A549 (cell line): ENCODE results near the gene SLIT3.

ENCODE experiments used
- BHLHE40 ChIP-seq: IDR thresholded peaks from 2 replicates; pipeline ENCODE4 v1.6.1; 2012; ENCODE audit warnings: low read depth, low read length, inconsistent platforms
- CTCF ChIP-seq: fragments of >200 bp; sonication (Bioruptor Twin); formaldehyde crosslinking; IDR thresholded peaks from 3 replicates; pipeline ENCODE4 v1.5.1; 2016
- ELK1 ChIP-seq: fragments of 150-350 bp; IDR thresholded peaks from 2 replicates; pipeline ENCODE4 v1.6.1; 2014; ENCODE audit warnings: low read depth, mild to moderate bottlenecking, low read length
- ESRRA ChIP-seq: fragments of 150-350 bp; IDR thresholded peaks from 2 replicates; pipeline ENCODE4 v1.6.1; 2014; ENCODE audit warnings: mild to moderate bottlenecking, low read length, borderline replicate concordance
- FOXS1 ChIP-seq: fragments of 250-450 bp; sonication (Bioruptor Pico); IDR thresholded peaks from 2 replicates; pipeline ENCODE4 v1.5.0; 2020; ENCODE audit warnings: mild to moderate bottlenecking, moderate library complexity
- POLR2A ChIP-seq: IDR thresholded peaks from 2 replicates; pipeline ENCODE4 v1.6.1; 2012; ENCODE audit warnings: mild to moderate bottlenecking, low read length

DNA sequence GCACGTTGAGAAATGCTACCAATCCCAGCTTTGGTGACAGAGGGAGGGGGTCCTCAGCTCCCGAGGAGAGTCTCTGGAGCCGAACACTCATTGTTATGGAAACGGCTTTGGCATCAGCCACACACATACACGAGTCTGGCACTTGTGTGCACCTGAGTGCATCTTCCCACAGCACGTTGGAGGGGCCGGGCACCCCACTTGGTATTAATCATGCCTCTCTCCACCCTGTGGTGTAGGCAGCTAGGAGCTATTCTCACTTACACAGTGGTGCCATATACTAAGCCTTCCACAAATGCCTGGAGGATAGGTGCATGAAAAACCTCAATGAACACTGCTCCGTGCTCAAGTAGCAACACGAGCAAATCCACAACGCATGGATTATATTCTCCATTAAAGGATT is 587.9 kb downstream of the SLIT3 start:
- TF ChIP-seq CTCF, result no peak
- no peak for TF ChIP-seq ELK1
- no peak for TF ChIP-seq BHLHE40
- no peak for TF ChIP-seq ESRRA
- TF ChIP-seq POLR2A, result no peak
- TF ChIP-seq FOXS1, result no peak
